ENCODE data around the gene NACC2.

The NACC2 gene

DNA sequence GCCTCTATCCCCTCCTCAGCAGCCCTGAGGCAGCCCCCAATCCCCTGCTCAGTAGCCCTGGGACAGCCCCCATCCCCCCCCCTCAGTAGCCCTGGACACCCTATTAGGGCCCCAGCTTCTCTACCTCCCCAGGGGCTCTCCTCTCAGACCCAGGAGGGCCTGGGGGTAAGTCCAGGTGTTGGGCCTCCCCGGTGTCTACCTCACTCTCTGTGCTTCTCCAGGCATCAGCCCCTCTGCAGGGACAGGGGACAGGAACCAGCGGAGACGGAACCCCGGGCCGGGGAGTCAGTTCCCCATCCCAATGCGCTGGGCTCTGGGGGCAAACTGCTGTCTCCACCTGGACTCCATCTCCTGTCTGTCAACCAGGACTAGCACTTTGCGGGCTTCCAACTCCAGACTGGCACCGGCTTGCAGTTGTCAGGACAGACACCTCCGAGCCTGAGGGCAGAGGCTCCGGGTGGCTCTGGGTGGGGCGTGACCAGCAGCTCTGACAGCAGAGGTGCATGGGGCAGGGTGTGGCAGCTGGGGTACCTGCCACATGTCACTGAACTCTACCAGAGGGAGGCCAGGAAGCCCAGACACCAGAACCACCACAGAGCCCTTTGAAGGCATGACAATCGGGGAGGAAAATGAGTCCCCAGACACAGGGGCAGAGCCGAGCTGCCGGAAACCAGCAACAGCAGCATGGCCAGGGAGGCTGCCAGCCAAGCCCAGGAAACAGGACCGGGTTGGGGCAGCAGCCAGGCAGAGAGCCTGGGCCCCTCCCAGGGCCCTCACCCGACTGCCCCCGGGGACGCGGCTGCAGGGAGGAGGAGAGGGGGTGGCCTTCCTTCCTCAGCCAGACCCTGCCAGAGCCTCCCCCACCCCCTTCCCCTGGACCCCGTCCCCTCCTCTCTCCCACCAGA lies 116.2 kb downstream of the NACC2 start:
- no peak for TF ChIP-seq CTCF (IDR thresholded peaks at IDR 0.05)
- no peak overlapping the region for H3K4me3 Mint-ChIP-seq
- H3K4me1 Mint-ChIP-seq, result peaks cover 24% of the 10 kb centered on the region
- no peaks in the 10 kb centered on the region for H3K36me3 Mint-ChIP-seq (ENCODE audit: low read depth)
- H3K27me3 Mint-ChIP-seq (ENCODE audit: low read depth, poor library complexity), result peaks cover 10% of the 10 kb centered on the region
- no peak for DNase-seq
- no peaks in the 10 kb centered on the region for H3K9me3 Mint-ChIP-seq
- no peak overlapping the region for H3K27ac Mint-ChIP-seq

GRCh38 chr9:135976944-135977343 lies 118.1 kb downstream of the NACC2 start:
- no peak for TF ChIP-seq CTCF (IDR thresholded peaks at IDR 0.05)
- H3K4me1 Mint-ChIP-seq, result peaks cover 20% of the 10 kb centered on the region
- H3K36me3 Mint-ChIP-seq (ENCODE audit: low read depth), result no peaks in the 10 kb centered on the region
- H3K9me3 Mint-ChIP-seq, result no peaks in the 10 kb centered on the region
- H3K27ac Mint-ChIP-seq, result no peak overlapping the region
- no peak overlapping the region for H3K4me3 Mint-ChIP-seq
- DNase-seq, result no peak
- peaks cover 18% of the 10 kb centered on the region for H3K27me3 Mint-ChIP-seq (ENCODE audit: low read depth, poor library complexity)

DNA sequence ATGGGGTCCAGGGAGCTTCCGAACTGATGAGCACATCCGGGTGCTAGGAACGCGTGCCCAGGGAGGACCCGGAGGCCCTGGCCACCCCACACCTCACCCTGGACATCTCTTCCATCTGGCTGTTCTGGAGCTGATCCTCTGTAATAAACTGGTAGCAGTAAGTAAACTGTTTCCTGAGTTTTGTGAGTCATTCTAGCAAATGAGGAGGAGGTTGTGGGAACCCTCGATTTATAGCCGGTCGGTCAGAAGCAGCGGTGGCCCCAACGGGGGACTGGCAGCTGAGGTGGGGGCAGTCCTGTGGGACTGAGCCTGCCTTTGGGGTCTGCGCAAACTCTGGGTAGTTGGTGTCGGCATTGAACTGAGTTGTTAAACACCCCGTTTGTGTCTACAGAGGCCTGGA lies 118.6 kb downstream of the NACC2 start:
- no peaks in the 10 kb centered on the region for H3K36me3 Mint-ChIP-seq (ENCODE audit: low read depth)
- H3K27me3 Mint-ChIP-seq (ENCODE audit: low read depth, poor library complexity), result peaks cover 22% of the 10 kb centered on the region
- peaks cover 20% of the 10 kb centered on the region for H3K4me1 Mint-ChIP-seq
- H3K27ac Mint-ChIP-seq, result no peak overlapping the region
- H3K4me3 Mint-ChIP-seq, result no peak overlapping the region
- DNase-seq, result no peak
- no peak for TF ChIP-seq CTCF (IDR thresholded peaks at IDR 0.05)
- no peaks in the 10 kb centered on the region for H3K9me3 Mint-ChIP-seq

DNA sequence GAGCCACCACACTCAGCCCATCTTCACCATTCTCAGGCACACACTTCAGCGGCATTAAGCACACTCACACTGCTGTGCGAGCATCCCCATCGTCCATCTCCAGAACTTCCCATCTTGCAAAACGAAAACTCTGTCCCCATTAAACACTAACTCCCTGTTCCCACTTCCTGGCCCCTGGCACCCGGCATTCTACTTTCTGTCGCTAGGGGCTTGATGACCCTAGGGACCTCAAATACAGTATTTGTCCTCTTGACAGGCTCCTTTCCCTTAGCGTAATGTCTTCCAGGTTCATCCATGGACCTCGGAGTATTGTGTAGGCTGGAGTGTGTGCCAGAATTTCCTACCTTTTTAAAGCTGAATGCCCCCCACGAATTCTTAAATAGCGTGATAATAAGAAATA lies 119.3 kb downstream of the NACC2 start:
- no peak overlapping the region for H3K27ac Mint-ChIP-seq
- peaks cover 25% of the 10 kb centered on the region for H3K27me3 Mint-ChIP-seq (ENCODE audit: low read depth, poor library complexity)
- no peaks in the 10 kb centered on the region for H3K9me3 Mint-ChIP-seq
- H3K4me1 Mint-ChIP-seq, result peaks cover 20% of the 10 kb centered on the region
- no peaks in the 10 kb centered on the region for H3K36me3 Mint-ChIP-seq (ENCODE audit: low read depth)
- no peak for TF ChIP-seq CTCF (IDR thresholded peaks at IDR 0.05)
- DNase-seq, result no peak
- H3K4me3 Mint-ChIP-seq, result no peak overlapping the region

GRCh38 chr9:135974220-135974573 lies 120.9 kb downstream of the NACC2 start:
- no peak overlapping the region for H3K27ac Mint-ChIP-seq
- peaks cover 20% of the 10 kb centered on the region for H3K4me1 Mint-ChIP-seq
- no peak for DNase-seq
- H3K4me3 Mint-ChIP-seq, result no peak overlapping the region
- no peak for TF ChIP-seq CTCF (IDR thresholded peaks at IDR 0.05)
- H3K9me3 Mint-ChIP-seq, result no peaks in the 10 kb centered on the region
- H3K36me3 Mint-ChIP-seq (ENCODE audit: low read depth), result no peaks in the 10 kb centered on the region
- H3K27me3 Mint-ChIP-seq (ENCODE audit: low read depth, poor library complexity), result peaks cover 38% of the 10 kb centered on the region

Measured in nephron progenitor cell (in vitro differentiated cells).